ENCODE results near the gene NKX1-1. TPM values are rescaled to one million over a fixed set of nuclear protein-coding genes. Genes with fewer than 3 reads are reported as not detected.
"Not testable (repeated sequence)": the region's sequence is repeated elsewhere in the genome, so short reads cannot be mapped to it uniquely, and the experiment has no call there.

NKX1-1 gene
- total RNA-seq, 1 experiment from 2014 or later = not detected

- DNase-seq (ENCODE audit: low read depth, low spot score) (no peak), ATAC-seq (no peak)
- Histone ChIP-seq H3K27me3 (ENCODE audit: control insufficient read depth, insufficient read depth, low read length) (no peaks in the 10 kb centered on the region), H3K4me1 (ENCODE audit: control insufficient read depth, insufficient read depth, low read length) (no peaks in the 10 kb centered on the region), H3K36me3 (ENCODE audit: control insufficient read depth, insufficient read depth, low read length) (no peaks in the 10 kb centered on the region), H3K4me3 (ENCODE audit: low read depth in 2 of 2, low read length in 2 of 2) (no peak overlapping the region), H3K27ac (ENCODE audit: low read length) (no peak overlapping the region), H3K9me3 (ENCODE audit: control insufficient read depth, insufficient read depth, low read depth, low read length) (no peaks in the 10 kb centered on the region)
- intact Hi-C loops (cut with micrococcal nuclease; ENCODE audit: unreplicated experiment) (no loop called here), in situ Hi-C loops (cut with HindIII; ENCODE audit: low pct_unique_long_range_greater_than_20kb, low sequenced_read_pairs) (no loop called here)
- ChIA-PET CTCF (no interaction called here), POLR2A (no interaction called here)
- BruUV-seq (replicated peaks) = no TSS peak
- TF ChIP-seq POLR2AphosphoS5 (IDR thresholded peaks at IDR 0.05; ENCODE audit: low read depth, low read length) = no peak
- TF ChIP-seq CTCF (IDR thresholded peaks at IDR 0.05) = no peak
- no peak for TF ChIP-seq TCF7L2 (IDR thresholded peaks at IDR 0.05; ENCODE audit: low read depth, low read length)
- no peak for TF ChIP-seq SIN3A (IDR thresholded peaks at IDR 0.05; ENCODE audit: borderline replicate concordance, insufficient read depth, low read depth, low read length)
- TF ChIP-seq REST (IDR thresholded peaks at IDR 0.05; ENCODE audit: insufficient read depth in 1 of 2, low read depth in 2 of 2, low read length in 1 of 2) = no peak
Observed at GRCh38 chr4:1395941-1396805, 10.1 kb downstream of the NKX1-1 start.

- H3K36me3 ChIP-seq (ENCODE audit: control insufficient read depth, insufficient read depth, low read length); CTCF ChIA-PET; H3K4me1 ChIP-seq (ENCODE audit: control insufficient read depth, insufficient read depth, low read length); DNase-seq (ENCODE audit: low read depth, low spot score); intact Hi-C loops (cut with micrococcal nuclease; ENCODE audit: unreplicated experiment); H3K4me3 ChIP-seq (ENCODE audit: low read depth in 2 of 2, low read length in 2 of 2); ATAC-seq; POLR2A ChIA-PET; in situ Hi-C loops (cut with HindIII; ENCODE audit: low pct_unique_long_range_greater_than_20kb, low sequenced_read_pairs); H3K27ac ChIP-seq (ENCODE audit: low read length); BruUV-seq (replicated peaks); H3K27me3 ChIP-seq (ENCODE audit: control insufficient read depth, insufficient read depth, low read length); H3K9me3 ChIP-seq (ENCODE audit: control insufficient read depth, insufficient read depth, low read depth, low read length): not testable (repeated sequence)
Observed at GRCh38 chr4:1395389-1395820, 10.8 kb downstream of the NKX1-1 start.

GRCh38 chr4:1394554-1395388 is 11.5 kb downstream of the NKX1-1 start:
- DNase-seq (ENCODE audit: low read depth, low spot score); POLR2A ChIA-PET; in situ Hi-C loops (cut with HindIII; ENCODE audit: low pct_unique_long_range_greater_than_20kb, low sequenced_read_pairs); H3K4me3 ChIP-seq (ENCODE audit: low read depth in 2 of 2, low read length in 2 of 2); ATAC-seq; H3K27ac ChIP-seq (ENCODE audit: low read length); intact Hi-C loops (cut with micrococcal nuclease; ENCODE audit: unreplicated experiment); H3K9me3 ChIP-seq (ENCODE audit: control insufficient read depth, insufficient read depth, low read depth, low read length); H3K4me1 ChIP-seq (ENCODE audit: control insufficient read depth, insufficient read depth, low read length); H3K36me3 ChIP-seq (ENCODE audit: control insufficient read depth, insufficient read depth, low read length); BruUV-seq (replicated peaks); H3K27me3 ChIP-seq (ENCODE audit: control insufficient read depth, insufficient read depth, low read length); CTCF ChIA-PET: not testable (repeated sequence)
